Activated CD8-positive, alpha-beta memory T cell treated with anti-CD3 and anti-CD28 coated beads for 4 hours (primary cell): Measurements from ENCODE around the gene ASH1L.

Source experiments
- DNase-seq, 2 donors: peaks; one replicate each; pipeline ENCODE4 v3.0.0-alpha.2; 2020; ENCODE audit warnings: low read depth in 2 of 2

Gene ASH1L

DNA sequence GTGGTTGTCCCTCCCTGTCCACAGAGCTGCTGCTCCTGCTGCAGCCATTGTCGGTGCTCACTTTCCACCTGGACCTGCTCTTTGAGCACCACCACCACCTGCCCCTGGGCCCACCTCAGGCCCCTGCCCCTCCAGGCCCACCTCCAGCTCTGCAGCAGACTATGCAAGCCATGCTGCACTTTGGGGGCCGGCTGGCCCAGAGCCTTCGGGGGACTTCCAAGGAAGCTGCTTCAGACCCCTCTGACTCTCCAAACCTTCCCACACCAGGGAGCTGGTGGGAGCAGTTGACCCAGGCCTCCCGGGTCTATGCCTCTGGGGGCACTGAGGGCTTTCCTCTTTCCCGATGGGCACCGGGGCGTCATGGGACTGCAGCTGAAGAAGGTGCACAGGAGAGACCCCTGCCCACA, 236.0 kb downstream of the ASH1L start:
- DNase-seq, result no peak

DNA sequence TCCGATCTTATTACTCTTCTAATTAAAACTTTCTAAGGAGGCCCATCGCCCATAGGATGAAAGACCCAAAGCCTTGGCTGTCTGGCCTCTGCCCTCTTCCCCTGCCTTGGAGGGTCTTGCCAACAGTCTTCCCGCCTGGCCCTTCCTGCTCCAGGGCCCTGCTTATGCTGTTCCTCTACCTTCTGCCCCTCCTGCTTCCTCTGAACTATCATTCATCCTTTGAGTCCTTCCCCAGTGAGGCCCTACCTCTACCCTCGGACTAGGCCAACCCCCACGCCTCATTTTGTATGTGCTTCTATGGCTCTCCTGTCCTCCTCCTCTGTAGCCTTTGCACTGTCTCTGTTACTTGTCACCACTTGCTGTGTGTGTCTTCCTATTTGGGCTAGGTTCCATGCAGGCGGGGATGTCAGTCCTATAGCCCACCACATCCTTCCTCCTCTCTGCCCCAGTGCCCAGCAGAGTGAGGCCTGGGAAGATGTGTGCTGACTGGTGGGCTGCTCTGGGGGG, 236.5 kb downstream of the ASH1L start:
- no peak for DNase-seq

- DNase-seq, result no peak
Measured at GRCh38 chr1:155325603-155325893, 237.1 kb downstream of the ASH1L start.

DNA sequence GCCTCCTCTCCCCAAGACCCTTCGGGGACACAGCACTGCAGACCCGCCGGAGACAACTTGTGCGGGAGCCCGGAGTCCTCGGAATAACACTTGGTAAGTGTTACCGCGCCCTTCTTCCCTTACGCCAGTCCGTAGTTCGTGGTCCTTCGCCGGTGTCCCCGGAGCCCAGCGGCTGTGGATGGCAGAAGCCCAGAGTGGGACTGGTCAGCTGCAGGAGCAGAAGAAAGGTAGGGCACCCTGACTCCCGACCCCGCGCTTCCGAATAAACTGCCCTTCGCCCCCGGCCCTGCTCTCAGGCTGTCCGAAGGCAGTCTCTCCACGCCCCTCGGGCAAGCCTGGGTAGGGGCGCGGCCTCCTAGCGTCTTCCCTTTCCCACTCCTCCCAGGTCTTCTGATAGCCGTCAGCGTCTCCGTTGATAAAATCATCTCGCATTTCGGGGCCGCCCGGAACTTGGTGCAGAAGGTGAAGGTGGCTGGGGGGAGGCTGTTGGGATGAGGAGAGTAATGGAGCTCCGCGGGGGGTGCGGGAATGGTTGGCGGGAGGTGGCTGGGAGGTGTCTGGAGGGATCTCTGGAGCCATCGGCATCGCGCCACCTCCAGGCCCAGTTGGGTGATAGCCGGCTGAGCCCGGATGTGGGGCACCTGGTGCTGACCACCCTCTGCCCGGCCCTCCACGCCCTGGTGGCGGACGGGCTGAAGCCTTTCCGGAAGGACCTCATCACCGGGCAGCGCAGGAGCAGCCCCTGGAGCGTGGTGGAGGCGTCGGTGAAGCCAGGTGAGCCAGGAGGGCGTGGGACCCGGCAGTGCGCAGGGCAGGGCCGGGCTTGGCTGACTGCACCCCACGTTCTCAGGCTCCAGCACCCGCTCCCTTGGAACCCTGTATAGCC, 237.6 kb downstream of the ASH1L start:
- no peak for DNase-seq

DNA sequence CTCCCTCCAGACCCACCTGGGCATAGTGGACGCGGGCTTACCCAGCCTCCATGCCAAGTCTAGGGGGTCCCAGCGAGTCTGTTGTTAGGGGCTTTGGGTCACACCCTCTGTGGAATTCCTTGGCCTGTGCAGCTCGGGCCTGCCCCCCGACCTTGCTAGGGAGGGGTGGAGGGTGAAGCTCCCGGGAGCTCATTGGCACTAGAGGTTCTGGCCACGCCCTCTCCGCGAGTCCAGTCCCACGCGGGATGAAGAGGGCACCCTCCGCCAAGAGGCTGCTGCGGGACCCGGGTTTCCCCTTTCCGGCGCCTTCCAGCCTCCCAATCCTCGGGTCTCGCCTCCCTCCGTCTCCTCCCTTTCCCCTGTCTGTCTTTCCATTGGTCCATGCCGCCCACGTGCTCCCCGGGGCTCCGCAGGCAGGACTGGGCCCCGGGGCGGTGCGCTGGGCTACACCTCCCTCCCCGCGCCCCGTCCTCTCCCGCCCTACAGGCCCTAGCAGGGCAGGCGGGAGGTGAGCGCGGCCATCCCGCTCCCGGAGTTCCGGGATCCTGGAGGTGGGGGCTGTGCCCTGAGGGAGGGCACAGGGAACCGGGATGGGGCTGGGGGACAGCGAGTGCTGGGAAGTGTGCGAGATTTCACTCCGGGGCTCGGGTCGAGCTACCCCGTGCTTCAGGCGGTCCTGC, 238.4 kb downstream of the ASH1L start:
- DNase-seq, result peak; percentile 67 to 69

DNA sequence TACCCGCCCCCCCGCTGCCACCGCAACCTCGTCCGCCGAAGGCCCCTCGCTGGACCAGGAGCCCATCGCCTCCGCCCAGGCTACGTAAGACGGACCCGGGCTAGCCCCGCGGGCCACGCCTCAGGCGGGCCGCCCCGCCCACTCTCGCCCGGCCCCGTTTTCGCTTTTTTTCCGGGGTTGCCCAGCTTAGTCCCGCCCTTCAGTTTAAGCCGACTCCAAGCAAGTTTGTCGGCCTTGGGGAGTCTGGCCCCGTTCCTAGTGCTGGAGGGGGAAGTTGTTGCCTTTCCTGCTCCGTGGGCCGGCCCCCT, 238.9 kb downstream of the ASH1L start:
- peak; percentile 53 to 58 for DNase-seq

DNA sequence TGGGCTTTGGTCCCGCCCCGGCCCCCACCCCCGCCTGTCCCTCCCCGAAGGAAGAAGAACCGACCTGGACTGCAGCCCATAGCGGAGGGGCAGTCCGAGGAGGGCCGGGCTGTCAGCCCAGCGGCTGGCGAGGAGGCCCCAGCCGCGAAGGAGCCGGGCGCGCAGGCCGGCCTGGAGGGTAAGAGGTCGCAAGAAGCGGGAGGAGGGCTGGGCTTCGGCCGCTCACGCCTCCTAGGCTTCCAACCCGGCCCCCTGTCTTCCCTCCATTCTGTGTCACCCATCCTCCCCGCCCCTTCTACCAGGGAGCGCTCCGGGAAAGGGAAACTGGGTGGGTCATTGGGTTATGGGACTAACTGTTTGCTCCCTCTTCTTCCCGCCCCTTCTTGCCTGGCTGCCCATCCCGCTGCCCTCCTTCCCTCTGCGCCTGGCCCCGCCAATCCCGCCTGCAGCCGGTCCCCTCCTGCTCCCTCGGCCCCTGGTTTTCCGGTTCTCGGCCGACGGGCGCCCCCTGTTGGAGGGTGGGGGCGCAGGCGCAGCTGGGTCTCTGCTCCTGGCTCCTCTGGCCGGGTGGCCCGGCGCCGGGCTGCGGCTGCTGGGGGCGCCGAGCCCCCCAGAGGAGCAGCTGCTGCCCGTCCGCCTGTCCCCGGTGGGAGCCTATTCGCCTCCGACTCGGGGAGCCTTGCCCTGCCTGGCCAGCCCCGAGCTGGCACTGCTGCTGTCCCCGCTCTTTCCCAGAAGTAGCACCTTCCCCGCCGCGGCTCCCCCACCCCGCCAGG, 239.5 kb downstream of the ASH1L start:
- peak; percentile 66 to 70 for DNase-seq

DNA sequence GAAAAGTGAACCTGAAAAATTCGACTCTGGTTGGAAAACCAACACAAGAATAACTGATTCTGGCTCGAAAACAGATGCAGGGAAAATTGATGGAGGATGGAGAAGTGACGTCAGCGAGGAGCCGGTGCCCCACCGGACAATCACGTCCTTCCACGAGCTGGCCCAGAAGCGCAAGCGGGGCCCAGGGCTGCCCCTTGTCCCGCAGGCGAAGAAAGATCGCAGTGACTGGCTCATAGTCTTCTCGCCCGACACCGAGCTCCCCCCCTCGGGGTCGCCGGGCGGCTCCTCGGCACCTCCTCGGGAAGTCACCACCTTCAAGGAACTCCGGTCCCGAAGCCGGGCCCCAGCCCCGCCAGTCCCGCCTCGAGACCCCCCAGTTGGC, 240.0 kb downstream of the ASH1L start:
- no peak for DNase-seq

DNA sequence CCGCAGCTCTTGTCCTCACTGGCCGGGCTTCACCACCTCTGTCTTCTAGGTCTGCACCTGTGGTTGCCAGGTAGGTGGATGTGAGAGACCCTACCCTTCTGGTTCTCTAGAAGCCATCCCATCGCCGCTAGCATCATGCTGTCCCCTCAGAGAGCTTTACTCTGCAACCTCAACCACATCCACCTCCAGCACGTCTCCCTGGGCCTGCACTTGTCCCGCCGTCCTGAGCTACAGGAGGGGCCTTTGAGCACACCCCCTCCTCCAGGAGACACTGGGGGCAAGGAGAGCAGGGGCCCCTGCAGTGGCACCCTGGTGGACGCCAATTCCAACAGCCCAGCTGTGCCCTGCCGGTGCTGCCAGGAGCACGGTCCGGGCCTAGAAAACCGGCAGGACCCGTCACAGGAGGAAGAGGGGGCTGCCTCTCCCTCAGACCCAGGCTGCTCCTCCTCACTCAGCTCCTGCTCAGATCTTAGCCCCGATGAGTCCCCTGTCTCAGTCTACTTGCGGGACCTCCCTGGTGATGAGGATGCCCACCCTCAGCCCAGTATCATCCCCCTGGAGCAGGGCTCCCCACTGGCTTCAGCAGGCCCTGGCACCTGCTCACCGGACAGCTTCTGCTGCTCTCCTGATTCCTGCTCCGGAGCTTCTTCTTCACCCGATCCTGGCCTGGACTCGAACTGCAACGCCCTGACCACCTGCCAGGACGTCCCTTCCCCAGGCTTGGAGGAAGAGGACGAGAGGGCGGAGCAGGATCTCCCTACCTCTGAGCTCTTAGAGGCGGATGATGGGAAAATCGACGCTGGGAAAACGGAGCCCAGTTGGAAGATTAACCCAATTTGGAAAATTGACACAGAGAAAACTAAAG, 240.7 kb downstream of the ASH1L start:
- no peak for DNase-seq

GRCh38 chr1:155320661-155321617, 241.7 kb downstream of the ASH1L start, which contains the start of gene RUSC1:
Gene RUSC1 (plus strand): TSS chr1:155320894. CDS start chr1:155321774, 880 bp downstream.
- DNase-seq, result peak; percentile 39 to 51

DNA sequence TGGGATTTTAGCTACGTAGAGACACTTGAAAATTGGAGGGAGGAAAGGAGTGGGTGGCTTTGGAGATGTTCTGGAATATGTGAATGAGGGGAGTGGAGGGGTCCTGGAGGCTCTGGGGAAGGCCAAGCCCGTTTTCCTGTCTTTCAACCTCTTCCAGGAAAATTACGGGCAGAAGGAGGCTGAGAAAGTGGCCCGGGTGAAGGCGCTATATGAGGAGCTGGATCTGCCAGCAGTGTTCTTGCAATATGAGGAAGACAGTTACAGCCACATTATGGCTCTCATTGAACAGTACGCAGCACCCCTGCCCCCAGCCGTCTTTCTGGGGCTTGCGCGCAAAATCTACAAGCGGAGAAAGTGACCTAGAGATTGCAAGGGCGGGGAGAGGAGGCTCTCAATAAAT, 242.4 kb downstream of the ASH1L start:
- DNase-seq, result no peak

GRCh38 chr1:155319536-155319935, 243.1 kb downstream of the ASH1L start:
- DNase-seq, result no peak

DNA sequence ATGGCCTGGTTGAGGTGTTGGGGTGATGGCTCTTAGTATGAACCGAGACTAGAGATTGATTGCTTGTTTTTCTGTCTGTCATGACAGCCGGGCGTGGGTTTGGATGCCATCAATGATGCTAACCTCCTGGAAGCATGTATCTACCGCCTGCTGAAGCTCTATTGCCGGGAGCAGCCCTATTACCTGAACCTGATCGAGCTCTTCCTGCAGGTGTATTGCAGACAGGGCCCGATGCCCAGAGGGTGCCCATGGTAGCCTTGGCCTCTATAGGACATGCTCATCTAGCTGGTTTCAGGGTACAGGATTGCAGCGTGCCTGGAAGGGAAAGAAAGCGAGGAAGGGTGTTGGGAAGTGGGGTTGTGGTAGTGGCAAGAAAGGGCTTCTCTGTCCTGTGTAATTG, 244.5 kb downstream of the ASH1L start:
- DNase-seq, result no peak

DNA sequence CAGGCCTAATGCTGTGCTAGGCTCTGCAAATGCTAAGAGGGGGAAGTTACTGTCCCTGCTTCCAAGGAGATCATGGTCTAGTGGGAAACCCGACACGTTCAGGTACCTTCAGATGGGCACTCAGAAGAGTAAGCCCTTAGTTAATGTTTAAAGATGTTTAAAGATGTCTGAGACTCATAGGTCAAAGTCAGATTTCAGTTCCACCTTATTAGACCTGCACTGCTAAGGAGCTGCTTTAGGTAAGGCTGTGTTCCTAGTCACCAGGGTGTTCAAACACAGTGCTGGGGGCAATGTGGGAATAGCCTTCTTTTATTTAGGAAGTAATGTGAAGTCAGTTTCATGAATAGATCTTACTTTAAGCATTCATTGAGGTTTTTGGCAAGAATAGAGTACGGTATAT, 245.7 kb downstream of the ASH1L start:
- DNase-seq, result no peak

GRCh38 chr1:155313261-155313660, 249.3 kb downstream of the ASH1L start:
- DNase-seq, result no peak

- no peak for DNase-seq
Measured at GRCh38 chr1:155309423-155310021, 253.1 kb downstream of the ASH1L start.

- DNase-seq, result peak; percentile 91 to 97
Measured at GRCh38 chr1:155308493-155309422, 253.8 kb downstream of the ASH1L start, which contains the start of gene FDPS. Gene FDPS (plus strand): TSS chr1:155308866. CDS start chr1:155309790, 924 bp downstream.

DNA sequence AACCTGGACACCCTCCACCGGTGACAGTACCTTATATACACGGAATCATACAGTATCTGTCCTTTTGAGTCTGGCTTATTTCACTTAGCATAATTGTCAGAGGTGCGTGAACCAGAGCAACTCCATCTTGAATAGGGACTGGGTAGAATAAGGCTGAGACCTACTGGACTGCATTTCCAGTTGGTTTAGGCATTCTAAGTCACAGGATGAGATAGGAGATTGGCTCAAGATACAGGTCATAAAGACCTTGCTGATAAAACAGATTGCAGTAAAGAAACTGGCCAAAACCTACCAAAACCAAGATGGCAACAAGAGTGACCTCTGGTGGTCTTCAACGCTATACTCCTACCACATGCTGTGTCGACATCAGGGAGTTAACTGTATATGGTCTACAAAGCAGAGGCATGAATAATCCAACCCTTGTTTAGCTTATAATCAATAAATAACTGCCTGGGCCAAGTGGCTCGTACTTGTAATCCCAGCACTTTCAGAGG, 255.3 kb downstream of the ASH1L start:
- no peak for DNase-seq
